WERI-Rb-1 (cell line): ENCODE measurements around the gene FAIM2.

Experiments used
- DNase-seq: peaks from one replicate; pipeline ENCODE4 v3.0.0-alpha.2; 2020
- H3K27ac ChIP-seq: fragments of 250-450 bp; sonication (Bioruptor Pico); 2 replicates; pipeline ENCODE4 v1.5.1; 2020; ENCODE audit warnings: mild to moderate bottlenecking, moderate library complexity
- H3K27me3 ChIP-seq: fragments of 250-450 bp; sonication (Bioruptor Pico); 2 replicates; pipeline ENCODE4 v1.5.1; 2021; ENCODE audit warnings: mild to moderate bottlenecking, low read depth, moderate library complexity; ENCODE audit not compliant: insufficient read depth, severe bottlenecking
- H3K36me3 ChIP-seq: fragments of 250-450 bp; sonication (Bioruptor Pico); 2 replicates; pipeline ENCODE4 v1.5.1; 2020; ENCODE audit warnings: mild to moderate bottlenecking, moderate library complexity
- H3K4me3 ChIP-seq: 2 replicates; pipeline ENCODE4 v1.5.1; 2011; ENCODE audit warnings: low read depth, mild to moderate bottlenecking, control low read depth, low read length
- H3K9me3 ChIP-seq: fragments of 250-450 bp; sonication (Bioruptor Pico); 2 replicates; pipeline ENCODE4 v1.5.1; 2021; ENCODE audit warnings: mild to moderate bottlenecking, moderate library complexity; ENCODE audit not compliant: severe bottlenecking
- CTCF ChIP-seq: IDR thresholded peaks from 2 replicates; pipeline ENCODE4 v1.5.1; 2011; ENCODE audit warnings: low read depth, mild to moderate bottlenecking, control low read depth, inconsistent platforms, low read length

Gene FAIM2

GRCh38 chr12:49901986-49902385, 1.7 kb downstream of the FAIM2 start:
- no peak overlapping the region for H3K27ac ChIP-seq
- H3K36me3 ChIP-seq, result no peaks in the 10 kb centered on the region
- H3K4me3 ChIP-seq, result no peak overlapping the region
- H3K9me3 ChIP-seq, result no peaks in the 10 kb centered on the region
- no peaks in the 10 kb centered on the region for H3K27me3 ChIP-seq
- TF ChIP-seq CTCF, result no peak
- no peak for DNase-seq

DNA sequence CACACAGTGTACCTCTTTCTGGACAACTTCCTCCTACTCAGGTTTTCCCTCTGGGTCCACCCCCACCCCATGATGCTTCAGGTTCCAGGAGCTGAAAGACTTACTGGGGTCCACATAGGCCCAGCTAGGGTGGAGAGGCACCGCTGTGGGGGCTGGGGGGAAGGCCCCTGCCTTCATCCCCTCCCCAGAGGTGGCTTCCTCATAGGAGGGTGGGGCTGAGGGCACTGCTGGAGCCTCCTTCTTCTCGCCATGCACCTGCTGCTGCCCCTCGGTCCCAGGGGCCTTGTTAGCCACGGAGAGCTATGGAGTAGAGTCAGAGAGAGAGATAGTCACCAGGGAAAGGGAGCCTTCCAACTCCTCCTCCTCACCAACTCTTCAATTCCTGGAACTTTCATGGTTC, 2.7 kb downstream of the FAIM2 start:
- Histone ChIP-seq H3K27ac (no peak overlapping the region), H3K36me3 (no peaks in the 10 kb centered on the region), H3K27me3 (no peaks in the 10 kb centered on the region), H3K4me3 (no peak overlapping the region), H3K9me3 (no peaks in the 10 kb centered on the region)
- no peak for DNase-seq
- TF ChIP-seq CTCF, result no peak

GRCh38 chr12:49900371-49900770, 3.3 kb downstream of the FAIM2 start:
- H3K36me3 ChIP-seq, result no peaks in the 10 kb centered on the region
- no peak overlapping the region for H3K4me3 ChIP-seq
- no peaks in the 10 kb centered on the region for H3K27me3 ChIP-seq
- H3K27ac ChIP-seq, result no peak overlapping the region
- no peak for DNase-seq
- H3K9me3 ChIP-seq, result no peaks in the 10 kb centered on the region
- TF ChIP-seq CTCF, result no peak

DNA sequence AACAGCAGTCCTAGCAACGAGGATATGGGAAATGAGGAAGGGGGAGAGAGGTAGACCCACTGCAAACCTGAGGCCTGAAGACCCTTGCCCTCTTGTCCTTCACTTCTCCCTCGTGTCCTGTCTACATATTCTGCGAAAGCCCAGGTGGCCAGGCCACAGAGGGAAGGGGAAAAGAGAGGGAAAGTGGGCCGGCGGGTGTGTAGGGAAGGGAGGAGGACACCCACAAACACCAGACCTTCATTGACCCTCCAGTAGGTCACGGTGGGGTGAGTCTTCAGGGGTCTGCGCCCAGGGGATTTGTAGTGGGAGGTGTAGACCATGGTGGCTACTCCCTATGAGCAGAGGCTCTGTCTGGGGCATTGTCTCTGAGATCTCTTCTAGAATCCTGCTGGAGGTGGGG, 3.8 kb downstream of the FAIM2 start:
- no peak for TF ChIP-seq CTCF
- no peaks in the 10 kb centered on the region for H3K36me3 ChIP-seq
- H3K4me3 ChIP-seq, result no peak overlapping the region
- H3K9me3 ChIP-seq, result no peaks in the 10 kb centered on the region
- no peaks in the 10 kb centered on the region for H3K27me3 ChIP-seq
- no peak for DNase-seq
- no peak overlapping the region for H3K27ac ChIP-seq

- Histone ChIP-seq H3K36me3 (no peaks in the 10 kb centered on the region), H3K27me3 (no peaks in the 10 kb centered on the region), H3K9me3 (no peaks in the 10 kb centered on the region), H3K4me3 (no peak overlapping the region), H3K27ac (no peak overlapping the region)
- no peak for TF ChIP-seq CTCF
- DNase-seq, result no peak
Measured at GRCh38 chr12:49899286-49899843, 4.3 kb downstream of the FAIM2 start.

DNA sequence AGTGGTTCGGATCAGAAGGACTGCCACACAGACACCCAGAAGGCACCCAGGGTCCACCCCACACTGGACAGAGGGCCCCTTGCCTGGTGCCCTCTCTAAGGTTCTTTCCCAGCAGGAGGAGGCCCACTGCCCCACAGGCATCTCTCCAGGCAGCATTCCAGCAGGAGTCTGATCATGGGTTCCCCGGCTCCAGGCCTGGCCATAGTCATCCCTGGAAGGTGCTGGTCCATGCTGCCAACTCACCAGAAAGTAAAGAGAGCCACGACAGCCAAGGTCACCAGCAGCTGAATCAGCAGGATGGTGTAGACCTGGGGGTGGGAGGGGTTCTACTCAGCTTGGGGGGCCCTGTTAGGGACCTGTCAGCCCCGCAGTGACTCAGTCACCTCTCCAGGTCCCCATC, 6.4 kb downstream of the FAIM2 start:
- no peaks in the 10 kb centered on the region for H3K9me3 ChIP-seq
- no peak for DNase-seq
- H3K36me3 ChIP-seq, result no peaks in the 10 kb centered on the region
- no peak overlapping the region for H3K27ac ChIP-seq
- H3K4me3 ChIP-seq, result no peak overlapping the region
- H3K27me3 ChIP-seq, result no peaks in the 10 kb centered on the region
- no peak for TF ChIP-seq CTCF
